ENCODE data around the gene DPP9.

DPP9 gene

GRCh38 chr19:4656102-4656501 is 67.5 kb downstream of the DPP9 start:
- no peak for DNase-seq (ENCODE audit: low spot score)

- no peak for DNase-seq (ENCODE audit: low spot score)
Measured at GRCh38 chr19:4654437-4655361, 68.9 kb downstream of the DPP9 start.

DNA sequence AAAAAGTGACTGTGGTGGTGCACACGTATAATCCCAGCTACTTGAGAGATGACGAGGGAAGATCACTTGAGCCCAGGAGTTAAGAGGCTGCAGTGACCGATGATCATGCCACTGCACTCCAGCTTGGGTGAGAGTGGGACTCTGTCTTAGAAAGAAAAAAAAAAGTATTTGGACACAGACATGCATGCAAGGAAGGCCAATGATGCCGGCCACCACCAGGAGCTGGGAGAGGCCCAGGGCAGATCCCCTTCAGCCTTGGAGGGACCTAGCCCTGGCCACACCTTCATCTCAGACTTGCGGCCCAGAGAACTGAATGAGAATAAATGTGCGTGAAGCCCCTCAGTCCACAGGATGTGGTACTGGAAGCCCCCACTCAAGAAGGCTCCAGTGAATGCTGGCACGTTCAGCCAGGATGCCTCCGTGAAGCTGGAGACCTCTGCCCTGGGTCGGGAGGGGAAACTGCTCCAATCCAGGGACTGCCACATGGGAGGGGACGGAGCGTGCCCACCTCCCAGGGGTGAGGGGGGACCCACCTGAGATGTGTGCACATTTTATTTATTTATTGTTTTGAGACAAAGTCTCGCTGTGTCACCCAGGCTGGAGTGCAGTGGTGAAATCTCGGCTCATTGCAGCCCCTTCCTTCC is 69.7 kb downstream of the DPP9 start:
- no peak for DNase-seq (ENCODE audit: low spot score)

GRCh38 chr19:4652075-4652474 is 71.6 kb downstream of the DPP9 start:
- DNase-seq (ENCODE audit: low spot score): no peak

DNA sequence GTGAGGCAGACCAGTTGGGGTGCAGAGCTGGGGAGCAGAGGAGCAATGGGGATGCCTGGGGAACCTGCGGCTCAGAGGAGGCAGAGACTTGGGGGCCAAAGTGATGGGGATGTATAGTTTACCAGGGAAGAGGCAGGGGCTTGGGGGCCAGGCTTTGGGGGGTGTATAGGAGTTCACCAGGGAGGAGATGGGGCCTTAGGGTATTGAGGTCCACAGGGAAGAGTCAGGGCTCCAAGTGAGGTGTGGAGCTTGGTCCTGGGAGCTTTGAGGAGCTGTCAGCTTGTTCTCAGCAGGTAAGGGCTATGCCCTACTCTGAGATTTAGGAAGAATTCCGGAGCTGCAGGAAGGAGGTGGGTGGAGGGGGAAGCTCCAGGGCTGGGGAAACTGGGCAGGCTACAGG is 73.5 kb downstream of the DPP9 start:
- no peak for DNase-seq (ENCODE audit: low spot score)

- DNase-seq (ENCODE audit: low spot score): no peak
Measured at GRCh38 chr19:4649392-4650047, 74.1 kb downstream of the DPP9 start.

DNA sequence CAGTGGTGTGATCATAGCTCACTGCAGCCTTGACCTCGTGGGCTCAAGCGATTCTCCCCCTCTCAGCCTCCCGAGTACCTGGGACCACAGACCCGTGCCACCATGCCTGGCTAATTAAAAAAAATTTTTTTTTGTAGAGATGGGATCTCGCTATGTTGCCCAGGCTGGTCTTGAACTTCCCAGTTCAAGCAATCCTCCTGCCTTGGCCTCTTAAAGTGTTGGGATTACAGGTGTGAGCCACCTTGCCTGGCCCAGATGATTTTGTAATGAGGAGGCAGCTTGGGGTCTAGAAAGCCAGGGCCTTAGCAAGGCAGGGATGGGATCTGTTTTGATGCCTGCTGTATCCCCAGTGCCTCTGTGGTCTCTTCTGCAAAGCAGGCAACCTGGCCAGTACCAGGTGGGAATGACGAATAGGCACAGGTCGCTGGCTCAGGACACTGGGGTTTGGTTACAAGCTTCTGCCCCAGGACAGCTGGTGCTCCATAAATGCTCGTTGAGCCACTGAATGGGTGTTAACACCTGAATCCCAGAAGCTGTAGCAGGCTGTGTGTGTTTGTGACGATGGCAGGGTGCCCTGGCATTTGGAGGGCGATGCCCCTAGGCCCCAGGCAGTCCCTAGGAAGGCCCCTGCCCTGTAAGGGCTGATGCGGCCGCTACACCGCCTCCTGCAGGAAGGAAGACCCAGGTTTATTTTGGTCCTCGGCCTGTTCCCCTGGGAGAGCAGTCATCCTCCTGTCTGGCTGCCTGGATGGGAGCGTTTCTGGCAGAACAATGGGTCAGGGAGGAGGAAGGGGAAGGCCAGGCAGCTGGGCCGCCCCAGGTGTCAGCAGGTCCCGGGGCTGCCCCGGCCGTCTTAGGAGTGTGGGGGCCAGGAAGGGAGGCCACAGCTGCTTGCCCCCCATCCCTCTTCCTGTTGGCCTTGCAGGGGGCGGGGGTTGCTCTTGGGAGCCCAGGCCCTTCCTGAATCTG is 75.7 kb downstream of the DPP9 start:
- no peak for DNase-seq (ENCODE audit: low spot score)

- no peak for DNase-seq (ENCODE audit: low spot score)
Measured at GRCh38 chr19:4645718-4646117, 77.9 kb downstream of the DPP9 start.

GRCh38 chr19:4642625-4643024 is 81.0 kb downstream of the DPP9 start:
- DNase-seq (ENCODE audit: low spot score): no peak

- no peak for DNase-seq (ENCODE audit: low spot score)
Measured at GRCh38 chr19:4641132-4641531, 82.5 kb downstream of the DPP9 start.

GRCh38 chr19:4640247-4641000 is 83.2 kb downstream of the DPP9 start:
- DNase-seq (ENCODE audit: low spot score): no peak

- peak; percentile 21 for DNase-seq (ENCODE audit: low spot score)
Measured at GRCh38 chr19:4639531-4640246, 84.0 kb downstream of the DPP9 start.

GRCh38 chr19:4638828-4639530 is 84.7 kb downstream of the DPP9 start, which contains the start of gene TNFAIP8L1:
TSS of gene TNFAIP8L1 (plus strand) at chr19:4639516. CDS start at chr19:4651870, 12,354 bp downstream.
- peak; percentile 100 for DNase-seq (ENCODE audit: low spot score)

- no peak for DNase-seq (ENCODE audit: low spot score)
Measured at GRCh38 chr19:4638317-4638716, 85.3 kb downstream of the DPP9 start.

- DNase-seq (ENCODE audit: low spot score): no peak
Measured at GRCh38 chr19:4636761-4637160, 86.9 kb downstream of the DPP9 start.

DNA sequence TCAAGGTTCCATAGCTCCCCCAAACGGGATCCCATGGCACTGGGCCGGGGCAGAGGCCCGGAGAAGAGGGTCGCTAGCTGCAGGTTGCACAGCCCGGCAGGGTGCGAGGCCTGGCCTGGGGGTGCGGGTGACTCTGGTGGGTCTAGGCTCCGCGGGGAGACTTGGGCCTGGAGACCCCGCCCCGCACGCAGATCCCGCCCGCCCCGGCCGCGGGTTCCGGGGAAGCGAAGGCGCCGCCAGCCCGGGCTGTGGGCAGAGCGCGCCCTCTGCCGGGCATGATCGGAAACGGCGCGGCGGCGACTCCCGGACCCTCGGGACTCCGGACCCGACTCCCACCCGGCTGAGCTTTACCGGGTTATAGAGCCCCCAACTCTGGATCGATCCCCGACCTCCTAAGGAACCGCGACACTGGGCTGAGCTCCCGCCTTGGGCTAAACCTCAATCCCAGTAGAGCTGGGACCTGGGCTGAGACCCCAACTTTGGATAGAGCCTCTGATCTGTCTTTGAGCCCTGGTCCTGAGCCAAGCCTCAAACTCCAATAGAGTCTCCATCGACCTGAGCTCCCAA is 87.4 kb downstream of the DPP9 start:
- peak; percentile 82 for DNase-seq (ENCODE audit: low spot score)

DNA sequence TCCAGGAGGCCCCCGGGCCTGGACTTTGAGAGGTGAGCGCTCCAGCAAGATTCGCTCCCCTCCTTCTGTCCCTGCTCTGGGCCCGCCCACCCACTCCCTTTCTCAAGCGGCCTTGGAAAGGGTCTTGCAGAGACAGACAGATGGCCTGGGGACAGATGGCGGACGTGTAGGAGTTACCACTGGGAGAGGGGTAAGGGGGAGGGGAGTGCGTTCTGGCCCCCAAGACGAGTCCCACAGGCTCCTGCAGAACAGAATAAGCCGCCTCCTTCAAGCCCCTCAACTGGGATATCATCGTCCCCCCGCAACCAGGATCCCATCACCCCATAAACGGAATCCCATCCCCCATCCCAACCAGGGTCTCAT is 87.9 kb downstream of the DPP9 start:
- no peak for DNase-seq (ENCODE audit: low spot score)

GRCh38 chr19:4633140-4633967 is 90.3 kb downstream of the DPP9 start:
- DNase-seq (ENCODE audit: low spot score): peak; percentile 58

Data from germinal center (tissue), 1 donor.